PC-3 (cell line): ENCODE results near the gene XRCC2.

ENCODE experiments used
- EZH2 ChIP-seq: fragments of 300-600 bp; sonication (generic); IDR thresholded peaks from one replicate; pipeline ENCODE4 v1.6.1; 2017; ENCODE audit warnings: antibody characterized with exemption, mild to moderate bottlenecking, low read length; ENCODE audit not compliant: unreplicated experiment
- TF ChIP-seq, protein P1 (sequence below): fragments of 300-600 bp; sonication (generic); conservative IDR thresholded peaks from 2 replicates; pipeline ENCODE4 v1.5.1; 2017; ENCODE audit warnings: antibody characterized with exemption, low read depth, mild to moderate bottlenecking, low read length

DNA sequence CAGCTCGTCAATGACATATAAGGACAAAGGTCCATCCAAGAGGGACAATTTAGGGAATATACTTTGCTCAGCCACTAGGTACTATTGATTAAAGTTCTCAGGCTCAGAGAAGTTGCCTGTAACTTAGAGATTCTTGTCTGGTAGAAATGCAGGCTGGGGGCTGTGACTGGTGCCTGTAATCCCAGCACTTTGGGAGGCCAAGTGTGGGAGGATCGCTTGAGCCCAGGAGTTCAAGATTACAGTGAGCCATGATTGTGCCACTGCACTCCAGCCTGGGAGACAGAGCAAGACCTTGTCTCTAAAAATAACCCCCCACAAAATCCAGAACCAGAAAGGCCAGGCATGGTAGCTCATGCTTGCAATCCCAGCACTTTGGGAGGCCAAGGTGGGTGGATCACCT, 47.4 kb upstream of the XRCC2 start:
- TF ChIP-seq, protein P1, sequence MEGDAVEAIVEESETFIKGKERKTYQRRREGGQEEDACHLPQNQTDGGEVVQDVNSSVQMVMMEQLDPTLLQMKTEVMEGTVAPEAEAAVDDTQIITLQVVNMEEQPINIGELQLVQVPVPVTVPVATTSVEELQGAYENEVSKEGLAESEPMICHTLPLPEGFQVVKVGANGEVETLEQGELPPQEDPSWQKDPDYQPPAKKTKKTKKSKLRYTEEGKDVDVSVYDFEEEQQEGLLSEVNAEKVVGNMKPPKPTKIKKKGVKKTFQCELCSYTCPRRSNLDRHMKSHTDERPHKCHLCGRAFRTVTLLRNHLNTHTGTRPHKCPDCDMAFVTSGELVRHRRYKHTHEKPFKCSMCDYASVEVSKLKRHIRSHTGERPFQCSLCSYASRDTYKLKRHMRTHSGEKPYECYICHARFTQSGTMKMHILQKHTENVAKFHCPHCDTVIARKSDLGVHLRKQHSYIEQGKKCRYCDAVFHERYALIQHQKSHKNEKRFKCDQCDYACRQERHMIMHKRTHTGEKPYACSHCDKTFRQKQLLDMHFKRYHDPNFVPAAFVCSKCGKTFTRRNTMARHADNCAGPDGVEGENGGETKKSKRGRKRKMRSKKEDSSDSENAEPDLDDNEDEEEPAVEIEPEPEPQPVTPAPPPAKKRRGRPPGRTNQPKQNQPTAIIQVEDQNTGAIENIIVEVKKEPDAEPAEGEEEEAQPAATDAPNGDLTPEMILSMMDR: no peak
- no peak for TF ChIP-seq EZH2
